ENCODE measurements around the gene SCRN1. TPM values are rescaled to one million over a fixed set of nuclear protein-coding genes. Genes with fewer than 3 reads are reported as not detected.
A peak's percentile ranks its signal among the peaks of the same experiment; 100 is the strongest.

SCRN1 gene
- total RNA-seq, 5 donors from 2014 or later (not counting 1 experiment from before 2014, with no cell fraction given): 3.4 to 12.5 (median 5.7) TPM

GRCh38 chr7:29921404-29922010, 68.1 kb downstream of the SCRN1 start:
- CTCF ChIA-PET: interaction anchor here (0.6 to 1.9 kb wide), 13 partner anchors 8 to 1000 kb away, joined by 3 to 6 read pairs (median 4); no protein-coding TSS in a partner anchor
- no peaks in the 10 kb centered on the region for H3K4me1 ChIP-seq (ENCODE audit: control insufficient read depth in 1 of 2, extremely low read depth in 1 of 2, insufficient read depth in 2 of 2, low read length in 2 of 2)
- WGBS (ENCODE audit: insufficient coverage): 17% methylated on average over 1 of the region's 4 CpGs
- DNase-seq (peak in 27 of 35 experiments; percentile 3 to 65 (median 23)), ATAC-seq (replicated peaks in 1 of 4) (peak; percentile 67 to 80 (median 76))
- H3K4me3 ChIP-seq (ENCODE audit: control insufficient read depth in 1 of 2, extremely low read depth in 1 of 2, low read length in 1 of 2): no peak overlapping the region
- H3K9me3 ChIP-seq: no peaks in the 10 kb centered on the region
- POLR2A ChIA-PET: interaction anchor here in 1 of 2 donors (0.6 kb wide), 1 partner anchor 17 kb away, joined by 5 read pairs; no protein-coding TSS in a partner anchor
- H3K4me1 Mint-ChIP-seq: no peaks in the 10 kb centered on the region
- no peak overlapping the region for H3K27ac Mint-ChIP-seq
- no peak overlapping the region for H3K27ac ChIP-seq (ENCODE audit: low read length)
- H3K27me3 Mint-ChIP-seq: peaks cover 0 to 18% of the 10 kb centered on the region in 2 donors
- H3K36me3 Mint-ChIP-seq: no peaks in the 10 kb centered on the region
- H3K27me3 ChIP-seq (replicated peaks in 1 of 2; ENCODE audit: control insufficient read depth in 2 of 2, extremely low read depth in 1 of 2, insufficient read depth in 2 of 2, low read length in 1 of 2): peaks cover 0 to 3% of the 10 kb centered on the region in 2 experiments
- H3K4me3 Mint-ChIP-seq: no peak overlapping the region
- H3K36me3 ChIP-seq (ENCODE audit: control insufficient read depth in 2 of 2, extremely low read depth in 1 of 2, insufficient read depth in 1 of 2, low read length in 1 of 2): peaks cover 0 to 5% of the 10 kb centered on the region in 2 donors
- no peaks in the 10 kb centered on the region for H3K9me3 Mint-ChIP-seq

- peaks cover 0 to 7% of the 10 kb centered on the region in 2 experiments for H3K27me3 ChIP-seq (replicated peaks in 1 of 2; ENCODE audit: control insufficient read depth in 2 of 2, extremely low read depth in 1 of 2, insufficient read depth in 2 of 2, low read length in 1 of 2)
- POLR2A ChIA-PET: no interaction called here
- no peak overlapping the region for H3K4me3 ChIP-seq (ENCODE audit: control insufficient read depth in 1 of 2, extremely low read depth in 1 of 2, low read length in 1 of 2)
- no peaks in the 10 kb centered on the region for H3K4me1 Mint-ChIP-seq
- H3K9me3 Mint-ChIP-seq: no peaks in the 10 kb centered on the region
- H3K36me3 ChIP-seq (ENCODE audit: control insufficient read depth in 2 of 2, extremely low read depth in 1 of 2, insufficient read depth in 1 of 2, low read length in 1 of 2): peaks cover 0 to 5% of the 10 kb centered on the region in 2 donors
- no peaks in the 10 kb centered on the region for H3K36me3 Mint-ChIP-seq
- H3K27ac Mint-ChIP-seq: no peak overlapping the region
- no peaks in the 10 kb centered on the region for H3K9me3 ChIP-seq
- DNase-seq: no peak
- CTCF ChIA-PET: interaction anchor here (1.0 to 1.9 kb wide), 4 partner anchors 9 to 142 kb away, joined by 3 to 6 read pairs (median 4); no protein-coding TSS in a partner anchor
- no peak for ATAC-seq (replicated peaks in 1 of 4)
- no peaks in the 10 kb centered on the region for H3K4me1 ChIP-seq (ENCODE audit: control insufficient read depth in 1 of 2, extremely low read depth in 1 of 2, insufficient read depth in 2 of 2, low read length in 2 of 2)
- H3K4me3 Mint-ChIP-seq: no peak overlapping the region
- peaks cover 0 to 20% of the 10 kb centered on the region in 2 donors for H3K27me3 Mint-ChIP-seq
- no peak overlapping the region for H3K27ac ChIP-seq (ENCODE audit: low read length)
- 81% methylated on average over 4 of the region's 5 CpGs for whole genome bisulfite sequencing (ENCODE audit: insufficient coverage)
These were observed 69.1 kb downstream of the SCRN1 start for GRCh38 chr7:29920491-29920890.

- DNase-seq: no peak
- no peak overlapping the region for H3K27ac Mint-ChIP-seq
- Histone ChIP-seq H3K27me3 (replicated peaks in 1 of 2; ENCODE audit: control insufficient read depth in 2 of 2, extremely low read depth in 1 of 2, insufficient read depth in 2 of 2, low read length in 1 of 2) (peaks cover 0 to 8% of the 10 kb centered on the region in 2 experiments), H3K4me1 (ENCODE audit: control insufficient read depth in 1 of 2, extremely low read depth in 1 of 2, insufficient read depth in 2 of 2, low read length in 2 of 2) (no peaks in the 10 kb centered on the region), H3K27ac (ENCODE audit: low read length) (no peak overlapping the region), H3K9me3 (no peaks in the 10 kb centered on the region), H3K36me3 (ENCODE audit: control insufficient read depth in 2 of 2, extremely low read depth in 1 of 2, insufficient read depth in 1 of 2, low read length in 1 of 2) (peaks cover 0 to 5% of the 10 kb centered on the region in 2 donors), H3K4me3 (ENCODE audit: control insufficient read depth in 1 of 2, extremely low read depth in 1 of 2, low read length in 1 of 2) (no peak overlapping the region)
- H3K4me3 Mint-ChIP-seq: no peak overlapping the region
- POLR2A ChIA-PET: no interaction called here
- no peak for ATAC-seq (replicated peaks in 1 of 4)
- CTCF ChIA-PET: no interaction called here
- peaks cover 0 to 18% of the 10 kb centered on the region in 2 donors for H3K27me3 Mint-ChIP-seq
- H3K4me1 Mint-ChIP-seq: no peaks in the 10 kb centered on the region
- H3K9me3 Mint-ChIP-seq: no peaks in the 10 kb centered on the region
- WGBS (ENCODE audit: insufficient coverage): no CpG with 5 or more reads among the region's 5 CpGs
- no peaks in the 10 kb centered on the region for H3K36me3 Mint-ChIP-seq
These were observed 69.8 kb downstream of the SCRN1 start for GRCh38 chr7:29919790-29920189.

GRCh38 chr7:29918850-29919249, 70.8 kb downstream of the SCRN1 start:
- CTCF ChIA-PET: no interaction called here
- H3K4me3 Mint-ChIP-seq: no peak overlapping the region

GRCh38 chr7:29917641-29918040, 72.0 kb downstream of the SCRN1 start:
- 73% methylated on average over 2 of the region's 4 CpGs for WGBS (ENCODE audit: insufficient coverage)
- peaks cover 0 to 7% of the 10 kb centered on the region in 2 donors for H3K27me3 Mint-ChIP-seq
- H3K4me1 Mint-ChIP-seq: no peaks in the 10 kb centered on the region
- no peaks in the 10 kb centered on the region for H3K4me1 ChIP-seq (ENCODE audit: control insufficient read depth in 1 of 2, extremely low read depth in 1 of 2, insufficient read depth in 2 of 2, low read length in 2 of 2)
- H3K36me3 ChIP-seq (ENCODE audit: control insufficient read depth in 2 of 2, extremely low read depth in 1 of 2, insufficient read depth in 1 of 2, low read length in 1 of 2): no peaks in the 10 kb centered on the region
- DNase-seq (no peak), ATAC-seq (replicated peaks in 1 of 4) (no peak)
- no peaks in the 10 kb centered on the region for H3K9me3 ChIP-seq
- H3K27ac ChIP-seq (ENCODE audit: low read length): no peak overlapping the region
- H3K9me3 Mint-ChIP-seq: no peaks in the 10 kb centered on the region
- POLR2A ChIA-PET: no interaction called here
- no peaks in the 10 kb centered on the region for H3K36me3 Mint-ChIP-seq
- no peak overlapping the region for H3K4me3 Mint-ChIP-seq
- no peak overlapping the region for H3K27ac Mint-ChIP-seq
- peaks cover 0 to 8% of the 10 kb centered on the region in 2 experiments for H3K27me3 ChIP-seq (replicated peaks in 1 of 2; ENCODE audit: control insufficient read depth in 2 of 2, extremely low read depth in 1 of 2, insufficient read depth in 2 of 2, low read length in 1 of 2)
- CTCF ChIA-PET: interaction anchor here in 1 of 2 donors (0.6 kb wide), 1 partner anchor 1920 kb away, joined by 7 read pairs; no protein-coding TSS in a partner anchor
- no peak overlapping the region for H3K4me3 ChIP-seq (ENCODE audit: control insufficient read depth in 1 of 2, extremely low read depth in 1 of 2, low read length in 1 of 2)

More at GRCh38 chr7:29918850-29919249, 70.8 kb downstream of the SCRN1 start:
- H3K9me3 Mint-ChIP-seq: no peaks in the 10 kb centered on the region
- no peak overlapping the region for H3K27ac Mint-ChIP-seq
- DNase-seq (no peak), ATAC-seq (replicated peaks in 1 of 4) (no peak)
- Histone ChIP-seq H3K9me3 (no peaks in the 10 kb centered on the region), H3K36me3 (ENCODE audit: control insufficient read depth in 2 of 2, extremely low read depth in 1 of 2, insufficient read depth in 1 of 2, low read length in 1 of 2) (peaks cover 0 to 5% of the 10 kb centered on the region in 2 donors), H3K27me3 (replicated peaks in 1 of 2; ENCODE audit: control insufficient read depth in 2 of 2, extremely low read depth in 1 of 2, insufficient read depth in 2 of 2, low read length in 1 of 2) (peaks cover 0 to 8% of the 10 kb centered on the region in 2 experiments), H3K27ac (ENCODE audit: low read length) (no peak overlapping the region), H3K4me1 (ENCODE audit: control insufficient read depth in 1 of 2, extremely low read depth in 1 of 2, insufficient read depth in 2 of 2, low read length in 2 of 2) (no peaks in the 10 kb centered on the region), H3K4me3 (ENCODE audit: control insufficient read depth in 1 of 2, extremely low read depth in 1 of 2, low read length in 1 of 2) (no peak overlapping the region)
- 90% methylated on average over 3 of the region's 4 CpGs for WGBS (ENCODE audit: insufficient coverage)
- peaks cover 0 to 8% of the 10 kb centered on the region in 2 donors for H3K27me3 Mint-ChIP-seq
- H3K36me3 Mint-ChIP-seq: no peaks in the 10 kb centered on the region
- H3K4me1 Mint-ChIP-seq: no peaks in the 10 kb centered on the region
- POLR2A ChIA-PET: no interaction called here

GRCh38 chr7:29915481-29916215, 74.0 kb downstream of the SCRN1 start:
- H3K9me3 Mint-ChIP-seq: no peaks in the 10 kb centered on the region
- Histone ChIP-seq H3K27me3 (replicated peaks in 1 of 2; ENCODE audit: control insufficient read depth in 2 of 2, extremely low read depth in 1 of 2, insufficient read depth in 2 of 2, low read length in 1 of 2) (peaks cover 0 to 8% of the 10 kb centered on the region in 2 experiments), H3K36me3 (ENCODE audit: control insufficient read depth in 2 of 2, extremely low read depth in 1 of 2, insufficient read depth in 1 of 2, low read length in 1 of 2) (no peaks in the 10 kb centered on the region), H3K9me3 (no peaks in the 10 kb centered on the region), H3K4me1 (ENCODE audit: control insufficient read depth in 1 of 2, extremely low read depth in 1 of 2, insufficient read depth in 2 of 2, low read length in 2 of 2) (no peaks in the 10 kb centered on the region), H3K4me3 (ENCODE audit: control insufficient read depth in 1 of 2, extremely low read depth in 1 of 2, low read length in 1 of 2) (no peak overlapping the region), H3K27ac (ENCODE audit: low read length) (no peak overlapping the region)
- peaks cover 0 to 7% of the 10 kb centered on the region in 2 donors for H3K27me3 Mint-ChIP-seq
- ChIA-PET POLR2A (no interaction called here), CTCF (no interaction called here)
- no peaks in the 10 kb centered on the region for H3K4me1 Mint-ChIP-seq
- H3K27ac Mint-ChIP-seq: no peak overlapping the region
- 38% methylated on average over 3 of the region's 7 CpGs for WGBS (ENCODE audit: insufficient coverage)
- ATAC-seq (replicated peaks in 1 of 4) (no peak), DNase-seq (no peak)
- no peak overlapping the region for H3K4me3 Mint-ChIP-seq
- H3K36me3 Mint-ChIP-seq: no peaks in the 10 kb centered on the region

All from T-cell (primary cell).